ENCODE measurements around the gene RERE. TPM values are rescaled to one million over a fixed set of nuclear protein-coding genes. Genes with fewer than 3 reads are reported as not detected.

RERE gene
- total RNA-seq = 158 TPM

DNA sequence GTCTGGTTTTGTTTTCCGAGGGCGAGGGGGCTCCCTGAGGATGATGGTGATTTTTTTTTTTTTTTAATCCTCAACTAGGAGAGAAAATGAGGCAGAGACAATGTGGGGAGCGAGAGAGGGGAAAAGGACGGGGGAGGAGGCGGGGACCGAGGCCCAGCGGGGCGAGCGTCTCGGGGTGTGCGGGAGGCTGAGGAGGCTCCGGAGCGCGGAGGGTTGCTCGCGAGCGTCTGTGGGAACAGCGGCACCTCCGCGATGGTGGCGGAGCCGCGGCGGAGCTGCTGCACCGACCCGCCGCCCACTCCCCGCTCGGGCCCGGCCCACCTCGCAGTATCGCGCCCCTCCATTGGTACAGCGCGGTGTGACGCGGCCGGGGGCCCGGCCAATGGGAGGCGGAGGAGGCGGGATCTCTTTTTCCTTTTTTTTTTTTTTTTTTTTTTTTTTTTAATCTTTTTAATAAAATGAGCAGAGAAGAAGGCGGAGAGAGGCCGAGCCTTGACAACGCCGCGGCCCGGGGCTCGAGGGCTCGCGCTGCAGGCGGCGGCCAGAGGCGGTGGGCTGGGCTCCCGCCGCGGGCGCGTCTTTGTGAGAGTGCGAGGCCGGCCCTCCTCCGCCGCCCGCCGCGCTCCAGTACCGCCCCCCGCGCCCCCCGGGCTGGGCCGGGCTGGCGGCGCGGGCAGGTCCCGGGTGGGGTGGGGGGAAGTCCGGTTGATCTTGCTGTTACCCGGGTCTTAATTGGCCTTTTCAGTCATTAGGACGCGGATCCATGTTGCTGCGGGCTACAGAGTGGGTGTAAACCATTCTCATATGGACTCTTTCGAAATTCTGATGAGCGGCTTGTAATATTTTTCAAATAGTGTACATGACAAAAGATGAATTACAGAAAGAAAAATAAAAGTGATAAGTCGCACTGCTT is at the start of gene RERE:
Gene RERE, minus strand, starts transcription at position 229 of the 913 bp plus-strand sequence.

GRCh38 chr1:8317647-8318381 is 499.6 kb downstream of the RERE start, which contains the start of gene SLC45A1:
Gene SLC45A1, plus strand, starts transcription at chr1:8318114. Its CDS starts 6,216 bp downstream, at chr1:8324330.

Other genes with a start within 250 kb of the RERE start
- gene ENO1, start 61.0 kb upstream of the RERE start, total RNA-seq = 713 TPM
- gene CA6, start 128.2 kb upstream of the RERE start, total RNA-seq = not detected
- not detected for gene SLC2A7, start 208.8 kb upstream of the RERE start, total RNA-seq